DND-41 (cell line): ENCODE data around the gene ZBED5.
"Not testable (repeated sequence)": the region's sequence is repeated elsewhere in the genome, so short reads cannot be mapped to it uniquely, and the experiment has no call there.

ENCODE experiments used
- EZH2 ChIP-seq: IDR thresholded peaks from 3 replicates; pipeline ENCODE4 v1.6.1; 2012; ENCODE audit warnings: borderline replicate concordance, low read depth, mild to moderate bottlenecking, moderate library complexity, low read length, inconsistent platforms; ENCODE audit not compliant: severe bottlenecking
- TF ChIP-seq, protein P1 (sequence below): IDR thresholded peaks from 2 replicates; pipeline ENCODE4 v1.5.1; 2012; ENCODE audit warnings: borderline replicate concordance, low read length, moderate library complexity, mild to moderate bottlenecking; ENCODE audit not compliant: poor library complexity, severe bottlenecking; ENCODE audit errors: extremely low read depth

DNA sequence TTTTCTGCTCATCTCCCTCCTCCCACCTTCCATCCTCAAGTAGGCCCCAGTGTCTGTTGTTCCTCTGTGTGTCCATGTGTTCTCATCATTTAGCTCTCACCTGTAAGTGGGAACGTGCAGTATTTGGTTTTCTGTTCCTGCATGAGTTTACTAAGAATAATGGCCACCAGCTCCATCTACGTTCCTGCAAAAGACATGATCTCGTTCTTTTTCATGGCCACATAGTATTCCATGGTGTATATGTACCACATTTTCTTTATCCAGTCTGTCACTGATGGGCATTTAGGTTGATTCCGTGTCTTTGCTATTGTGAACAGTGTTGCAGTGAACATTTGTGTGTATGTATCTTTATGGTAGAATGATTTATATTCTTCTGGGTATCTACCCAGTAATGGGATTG is 21.0 kb downstream of the ZBED5 start:
- TF ChIP-seq, protein P1, sequence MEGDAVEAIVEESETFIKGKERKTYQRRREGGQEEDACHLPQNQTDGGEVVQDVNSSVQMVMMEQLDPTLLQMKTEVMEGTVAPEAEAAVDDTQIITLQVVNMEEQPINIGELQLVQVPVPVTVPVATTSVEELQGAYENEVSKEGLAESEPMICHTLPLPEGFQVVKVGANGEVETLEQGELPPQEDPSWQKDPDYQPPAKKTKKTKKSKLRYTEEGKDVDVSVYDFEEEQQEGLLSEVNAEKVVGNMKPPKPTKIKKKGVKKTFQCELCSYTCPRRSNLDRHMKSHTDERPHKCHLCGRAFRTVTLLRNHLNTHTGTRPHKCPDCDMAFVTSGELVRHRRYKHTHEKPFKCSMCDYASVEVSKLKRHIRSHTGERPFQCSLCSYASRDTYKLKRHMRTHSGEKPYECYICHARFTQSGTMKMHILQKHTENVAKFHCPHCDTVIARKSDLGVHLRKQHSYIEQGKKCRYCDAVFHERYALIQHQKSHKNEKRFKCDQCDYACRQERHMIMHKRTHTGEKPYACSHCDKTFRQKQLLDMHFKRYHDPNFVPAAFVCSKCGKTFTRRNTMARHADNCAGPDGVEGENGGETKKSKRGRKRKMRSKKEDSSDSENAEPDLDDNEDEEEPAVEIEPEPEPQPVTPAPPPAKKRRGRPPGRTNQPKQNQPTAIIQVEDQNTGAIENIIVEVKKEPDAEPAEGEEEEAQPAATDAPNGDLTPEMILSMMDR: not testable (repeated sequence)
- not testable (repeated sequence) for TF ChIP-seq EZH2
